K562 (cell line): Measurements from ENCODE around the gene TM9SF4. TPM values are rescaled to one million over a fixed set of nuclear protein-coding genes. Genes with fewer than 3 reads are reported as not detected.

Experiments used
- CBFA2T2 ChIP-seq: fragments of 450-650 bp; conservative IDR thresholded peaks from 2 replicates; pipeline ENCODE4 v1.6.1; 2017; ENCODE audit warnings: mild to moderate bottlenecking
- CEBPB ChIP-seq: fragments of 450-650 bp; IDR thresholded peaks from 2 replicates; pipeline ENCODE4 v1.6.1; 2016; ENCODE audit warnings: missing genetic modification characterization, missing compliant biosample characterization
- CHD1 ChIP-seq: fragments of 200-600 bp; sonication (generic); IDR thresholded peaks from one replicate; pipeline ENCODE4 v1.6.1; 2012; ENCODE audit warnings: mild to moderate bottlenecking, moderate library complexity, low read length, inconsistent platforms
- EGR1 ChIP-seq: fragments of 450-650 bp; conservative IDR thresholded peaks from 2 replicates; pipeline ENCODE4 v1.6.1; 2017; ENCODE audit warnings: mild to moderate bottlenecking
- ELF2 ChIP-seq: fragments of 250-450 bp; sonication (Bioruptor Pico); IDR thresholded peaks from 2 replicates; pipeline ENCODE4 v1.5.0; 2021; ENCODE audit warnings: mild to moderate bottlenecking
- ETV5 ChIP-seq: sonication (generic); formaldehyde crosslinking; IDR thresholded peaks from 2 replicates; pipeline ENCODE4 v1.4.0; 2020; ENCODE audit warnings: low read depth, mild to moderate bottlenecking, missing genetic modification reagents
- HDAC1 ChIP-seq, 2 experiments: fragments of 450-650 bp; IDR thresholded peaks; 2 replicates each; pipeline ENCODE4 v1.6.1; 2016 to 2017; ENCODE audit warnings: inconsistent platforms in 1 of 2, mild to moderate bottlenecking in 1 of 2, moderate library complexity in 1 of 2
- ILF3 ChIP-seq: fragments of 450-650 bp; IDR thresholded peaks from 2 replicates; pipeline ENCODE4 v1.6.1; 2018; ENCODE audit warnings: antibody characterized with exemption, mild to moderate bottlenecking, moderate library complexity, borderline replicate concordance
- MAZ ChIP-seq, 2 experiments: fragments of 450-650 bp in 1 of 2; sonication (generic) in 1 of 2; formaldehyde crosslinking; IDR thresholded peaks in 1 of 2; conservative IDR thresholded peaks in 1 of 2; 2 replicates each; pipeline versions ENCODE4 v1.4.0 to v1.5.0; 2020; ENCODE audit warnings: mild to moderate bottlenecking in 1 of 2, missing genetic modification reagents in 1 of 2
- MCM5 ChIP-seq: fragments of 450-650 bp; IDR thresholded peaks from 2 replicates; pipeline ENCODE4 v1.6.1; 2016; ENCODE audit warnings: low read depth
- NKRF ChIP-seq: fragments of 450-650 bp; IDR thresholded peaks from 2 replicates; pipeline ENCODE4 v1.6.1; 2016; ENCODE audit warnings: borderline replicate concordance
- NR3C1 ChIP-seq: sonication (generic); formaldehyde crosslinking; IDR thresholded peaks from 2 replicates; pipeline ENCODE4 v1.8.1; 2022; ENCODE audit warnings: missing genetic modification reagents
- PHF8 ChIP-seq: fragments of 200-600 bp; sonication (generic); IDR thresholded peaks from 2 replicates; pipeline ENCODE4 v1.6.1; 2012; ENCODE audit warnings: mixed run types, mild to moderate bottlenecking, inconsistent platforms, low read length, moderate library complexity, borderline replicate concordance
- SMARCA4 ChIP-seq: fragments of 450-650 bp; IDR thresholded peaks from 2 replicates; pipeline ENCODE4 v1.6.1; 2016
- SNAPC5 ChIP-seq: fragments of 250-450 bp; sonication (Bioruptor Pico); IDR thresholded peaks from 2 replicates; pipeline ENCODE4 v1.8.0; 2021; ENCODE audit warnings: moderate library complexity, mild to moderate bottlenecking, inconsistent platforms
- TEAD4 ChIP-seq, 2 experiments: sonication (generic) in 1 of 2; formaldehyde crosslinking in 1 of 2; IDR thresholded peaks; 2 replicates each; pipeline versions ENCODE4 v1.6.1 to v1.8.0; 2012 to 2022; ENCODE audit warnings: borderline replicate concordance in 1 of 2, inconsistent platforms in 1 of 2, low read length in 1 of 2, mild to moderate bottlenecking in 1 of 2, missing genetic modification reagents in 1 of 2
- ZNF165 ChIP-seq: fragments of 250-450 bp; sonication (Bioruptor Pico); IDR thresholded peaks from 2 replicates; pipeline ENCODE4 v1.4.0; 2020; ENCODE audit warnings: borderline replicate concordance
- ZNF23 ChIP-seq: fragments of 250-450 bp; sonication (Bioruptor Pico); IDR thresholded peaks from 2 replicates; pipeline ENCODE4 v1.4.0; 2020; ENCODE audit warnings: mild to moderate bottlenecking
- polyA plus RNA-seq, 8 experiments: library from polyadenylated mRNA; depleted of rRNA in 4 of 8; stranded (reverse) in 5 of 8; unstranded in 3 of 8; fragments of >200 nt; fragmentation: Nextera tagmentation in 2 of 8; fragmentation: Illumina TruSeq in 1 of 8; extraction: Ambion mirVana in 2 of 8; extraction: Trizol in 1 of 8; gene quantifications; 2 replicates each; pipeline versions ENCODE4 v1.2.1 to v1.2.3, GENCODE V29; 2011 to 2014; ENCODE audit warnings: inconsistent platforms in 1 of 8, missing spikeins in 1 of 8
- total RNA-seq, 7 experiments: library from RNA; depleted of rRNA in 6 of 7; stranded (reverse); fragments of >200 nt in 6 of 7; fragmentation: Illumina TruSeq in 2 of 7; extraction: Trizol in 2 of 7; gene quantifications; 2 replicates each; pipeline versions ENCODE4 v1.2.1 to v1.2.3, GENCODE V29; 2011 to 2021; ENCODE audit warnings: low replicate concordance in 1 of 7
- TF ChIP-seq, protein P1 (sequence below), 2 experiments: fragments of 450-650 bp; IDR thresholded peaks; 2 replicates each; pipeline ENCODE4 v1.6.1; 2016
- TF ChIP-seq, protein P2 (sequence below): fragments of 450-650 bp; IDR thresholded peaks from 2 replicates; pipeline ENCODE4 v1.6.1; 2018; ENCODE audit not compliant: partially characterized antibody

TM9SF4 gene
- total and polyA plus RNA-seq, 9 of the 15 experiments (the other 6 are each of a cell fraction or from before 2014, with no cell fraction given) = 14.5 to 46.3 (median 26.9) TPM

- TF ChIP-seq SNAPC5 (CRISPR knock-in tag) = no peak
- no peak for TF ChIP-seq ILF3
- peak; percentile 60 for TF ChIP-seq TEAD4 (IDR thresholded peaks at IDR 0.05; ENCODE audit: low read length)
- no peak for TF ChIP-seq TEAD4 (CRISPR knock-in tag; IDR thresholded peaks at IDR 0.05; ENCODE audit: borderline replicate concordance)
- TF ChIP-seq HDAC1 (IDR thresholded peaks at IDR 0.05) = 0 out of 4 replicates have a peak, but pooled peaks of 1 of the 2 experiments have one; percentile 16
- TF ChIP-seq, protein P1, sequence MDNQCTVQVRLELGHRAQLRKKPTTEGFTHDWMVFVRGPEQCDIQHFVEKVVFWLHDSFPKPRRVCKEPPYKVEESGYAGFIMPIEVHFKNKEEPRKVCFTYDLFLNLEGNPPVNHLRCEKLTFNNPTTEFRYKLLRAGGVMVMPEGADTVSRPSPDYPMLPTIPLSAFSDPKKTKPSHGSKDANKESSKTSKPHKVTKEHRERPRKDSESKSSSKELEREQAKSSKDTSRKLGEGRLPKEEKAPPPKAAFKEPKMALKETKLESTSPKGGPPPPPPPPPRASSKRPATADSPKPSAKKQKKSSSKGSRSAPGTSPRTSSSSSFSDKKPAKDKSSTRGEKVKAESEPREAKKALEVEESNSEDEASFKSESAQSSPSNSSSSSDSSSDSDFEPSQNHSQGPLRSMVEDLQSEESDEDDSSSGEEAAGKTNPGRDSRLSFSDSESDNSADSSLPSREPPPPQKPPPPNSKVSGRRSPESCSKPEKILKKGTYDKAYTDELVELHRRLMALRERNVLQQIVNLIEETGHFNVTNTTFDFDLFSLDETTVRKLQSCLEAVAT (IDR thresholded peaks at IDR 0.05) = no peak
- TF ChIP-seq, protein P2, sequence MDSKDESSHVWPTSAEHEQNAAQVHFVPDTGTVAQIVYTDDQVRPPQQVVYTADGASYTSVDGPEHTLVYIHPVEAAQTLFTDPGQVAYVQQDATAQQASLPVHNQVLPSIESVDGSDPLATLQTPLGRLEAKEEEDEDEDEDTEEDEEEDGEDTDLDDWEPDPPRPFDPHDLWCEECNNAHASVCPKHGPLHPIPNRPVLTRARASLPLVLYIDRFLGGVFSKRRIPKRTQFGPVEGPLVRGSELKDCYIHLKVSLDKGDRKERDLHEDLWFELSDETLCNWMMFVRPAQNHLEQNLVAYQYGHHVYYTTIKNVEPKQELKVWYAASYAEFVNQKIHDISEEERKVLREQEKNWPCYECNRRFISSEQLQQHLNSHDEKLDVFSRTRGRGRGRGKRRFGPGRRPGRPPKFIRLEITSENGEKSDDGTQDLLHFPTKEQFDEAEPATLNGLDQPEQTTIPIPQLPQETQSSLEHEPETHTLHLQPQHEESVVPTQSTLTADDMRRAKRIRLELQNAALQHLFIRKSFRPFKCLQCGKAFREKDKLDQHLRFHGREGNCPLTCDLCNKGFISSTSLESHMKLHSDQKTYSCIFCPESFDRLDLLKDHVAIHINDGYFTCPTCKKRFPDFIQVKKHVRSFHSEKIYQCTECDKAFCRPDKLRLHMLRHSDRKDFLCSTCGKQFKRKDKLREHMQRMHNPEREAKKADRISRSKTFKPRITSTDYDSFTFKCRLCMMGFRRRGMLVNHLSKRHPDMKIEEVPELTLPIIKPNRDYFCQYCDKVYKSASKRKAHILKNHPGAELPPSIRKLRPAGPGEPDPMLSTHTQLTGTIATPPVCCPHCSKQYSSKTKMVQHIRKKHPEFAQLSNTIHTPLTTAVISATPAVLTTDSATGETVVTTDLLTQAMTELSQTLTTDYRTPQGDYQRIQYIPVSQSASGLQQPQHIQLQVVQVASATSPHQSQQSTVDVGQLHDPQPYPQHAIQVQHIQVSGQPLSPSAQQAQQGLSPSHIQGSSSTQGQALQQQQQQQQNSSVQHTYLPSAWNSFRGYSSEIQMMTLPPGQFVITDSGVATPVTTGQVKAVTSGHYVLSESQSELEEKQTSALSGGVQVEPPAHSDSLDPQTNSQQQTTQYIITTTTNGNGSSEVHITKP = no peak
- no peak for TF ChIP-seq MAZ (CRISPR knock-in tag; conservative IDR thresholded peaks at IDR 0.05 in 1 of 2, IDR thresholded peaks at IDR 0.05 in 1 of 2)
- TF ChIP-seq EGR1 = 0 out of 2 replicates have a peak, but pooled peaks have one; percentile 5
- 0 out of 2 replicates have a peak, but pooled peaks have one; percentile 24 for TF ChIP-seq NR3C1 (CRISPR knock-in tag)
- peak; percentile 51; the same call in 1 of the 2 replicates for TF ChIP-seq SMARCA4
- 0 out of 2 replicates have a peak, but pooled peaks have one; percentile 32 for TF ChIP-seq ETV5
- no peak for TF ChIP-seq ZNF165 (CRISPR knock-in tag)
- peak; percentile 36; the same call in 1 of the 2 replicates for TF ChIP-seq NKRF
- TF ChIP-seq PHF8 = no peak
- TF ChIP-seq CHD1 = peak; percentile 81
- TF ChIP-seq CBFA2T2 = peak; percentile 76
- TF ChIP-seq ELF2 (CRISPR knock-in tag) = no peak
- TF ChIP-seq MCM5 = no peak
- no peak for TF ChIP-seq CEBPB (tag)
- no peak for TF ChIP-seq ZNF23
Measured at GRCh38 chr20:32206760-32207625, 97.5 kb downstream of the TM9SF4 start (continued).
